NK-92 treated with Interleukin-12 subunit alpha and Interleukin-12 subunit beta, amount 100 ng/mL, for 24 hours (cell line): Measurements from ENCODE around the gene CAMK1D.
"Not testable (repeated sequence)": the region's sequence is repeated elsewhere in the genome, so short reads cannot be mapped to it uniquely, and the experiment has no call there.

Source experiments
- DNase-seq: peaks from one replicate; lab custom pipeline; 2025; lab: John Stamatoyannopoulos, UW

The CAMK1D gene

DNA sequence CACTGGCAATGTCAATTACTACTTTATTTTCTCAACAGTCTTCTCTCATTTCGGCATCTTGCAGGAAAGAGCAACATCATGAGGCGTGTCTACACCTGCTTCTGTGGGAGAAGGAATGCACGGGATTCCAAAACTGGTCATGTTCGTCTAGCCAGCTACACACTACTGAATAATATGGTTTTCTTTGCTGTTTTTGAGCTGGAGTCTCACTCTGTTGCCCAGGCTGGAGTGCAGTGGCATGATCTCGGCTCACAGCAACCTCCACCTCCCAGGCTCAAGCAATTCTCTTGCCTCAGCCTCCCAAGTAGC is 376.2 kb downstream of the CAMK1D start:
- DNase-seq: not testable (repeated sequence)

GRCh38 chr10:12726971-12727831 is 377.9 kb downstream of the CAMK1D start:
- DNase-seq: no peak

GRCh38 chr10:12727832-12728215 is 378.5 kb downstream of the CAMK1D start:
- no peak for DNase-seq

DNA sequence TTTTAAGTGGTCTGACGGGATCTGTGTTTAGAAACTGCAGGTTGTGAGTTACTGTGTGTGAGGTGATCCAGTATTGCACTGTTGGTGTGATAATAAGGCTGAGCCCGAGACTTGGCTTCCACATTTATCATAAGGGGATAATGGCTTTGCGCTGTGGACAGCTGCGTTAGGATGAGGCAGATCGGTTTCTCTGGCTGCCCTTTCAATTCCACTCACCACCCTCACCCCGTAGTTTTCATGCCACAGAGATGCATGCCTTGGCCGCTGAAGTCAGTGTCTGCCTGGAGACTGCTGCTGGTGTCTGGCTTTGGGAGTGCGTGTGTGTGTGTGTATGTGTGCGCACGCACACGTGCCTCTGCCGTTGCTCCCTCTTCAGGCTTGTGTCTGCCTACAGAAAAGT is 379.1 kb downstream of the CAMK1D start:
- DNase-seq: no peak

DNA sequence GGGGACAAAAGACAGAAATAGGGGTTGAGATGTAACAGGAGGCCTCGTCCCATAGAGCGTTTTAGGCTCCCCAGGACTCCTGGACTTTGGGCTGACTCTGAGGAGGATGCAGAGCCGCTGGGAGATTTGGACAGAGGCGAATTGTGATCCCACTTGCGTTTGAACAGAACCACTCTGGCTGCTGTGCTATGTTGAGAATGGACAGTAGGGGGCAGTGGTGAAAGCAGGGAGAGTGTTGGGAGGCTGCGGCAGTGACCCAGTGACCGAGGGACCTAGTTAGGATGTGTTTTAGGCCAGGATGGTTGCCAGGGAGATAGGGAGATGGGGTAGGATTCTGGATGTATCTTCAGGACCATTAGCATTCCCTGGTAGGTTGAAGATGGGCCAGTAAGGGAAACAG is 380.5 kb downstream of the CAMK1D start:
- no peak for DNase-seq

DNA sequence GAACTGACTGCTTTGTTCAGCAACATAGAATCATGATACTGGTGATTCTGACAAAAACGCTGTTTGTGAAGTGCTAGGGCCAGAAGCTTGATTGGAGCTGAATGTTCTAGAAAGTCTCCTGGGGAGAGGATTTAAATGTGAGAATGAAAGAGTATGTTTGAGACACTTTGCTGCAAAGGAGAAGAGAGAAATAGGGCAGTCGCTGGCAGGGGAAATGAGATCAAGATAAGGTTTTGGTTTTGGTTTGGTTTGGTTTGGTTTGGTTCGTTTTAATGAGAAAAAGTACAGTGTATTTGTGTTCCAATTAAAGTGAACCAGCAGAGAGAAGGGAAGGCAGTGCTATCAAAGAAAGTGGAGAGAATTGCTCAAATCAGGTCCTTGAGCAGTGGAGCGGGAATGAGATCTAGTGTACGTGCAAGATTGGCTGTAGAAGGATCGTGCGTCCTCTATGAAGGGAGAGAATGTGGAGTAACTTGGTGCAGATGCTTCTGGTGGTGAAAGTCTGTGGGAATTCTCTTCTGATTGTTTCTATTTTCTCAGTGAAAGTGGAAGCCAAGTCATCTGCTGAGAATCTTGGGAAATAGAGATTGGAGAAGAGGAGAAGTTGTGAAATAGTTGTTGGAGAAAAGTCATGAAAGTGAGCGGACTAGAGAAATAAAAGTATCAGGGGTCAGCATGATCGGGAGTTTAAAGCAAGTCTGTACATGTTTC is 381.6 kb downstream of the CAMK1D start:
- DNase-seq: no peak

GRCh38 chr10:12733271-12733670 is 383.9 kb downstream of the CAMK1D start:
- no peak for DNase-seq

GRCh38 chr10:12735843-12736462 is 386.6 kb downstream of the CAMK1D start:
- no peak for DNase-seq

- no peak for DNase-seq
Observed at GRCh38 chr10:12740813-12741212, 391.5 kb downstream of the CAMK1D start.

GRCh38 chr10:12741360-12741804 is 392.0 kb downstream of the CAMK1D start:
- no peak for DNase-seq

- no peak for DNase-seq
Observed at GRCh38 chr10:12742771-12743170, 393.4 kb downstream of the CAMK1D start.

GRCh38 chr10:12743466-12743865 is 394.1 kb downstream of the CAMK1D start:
- DNase-seq: not testable (repeated sequence)

DNA sequence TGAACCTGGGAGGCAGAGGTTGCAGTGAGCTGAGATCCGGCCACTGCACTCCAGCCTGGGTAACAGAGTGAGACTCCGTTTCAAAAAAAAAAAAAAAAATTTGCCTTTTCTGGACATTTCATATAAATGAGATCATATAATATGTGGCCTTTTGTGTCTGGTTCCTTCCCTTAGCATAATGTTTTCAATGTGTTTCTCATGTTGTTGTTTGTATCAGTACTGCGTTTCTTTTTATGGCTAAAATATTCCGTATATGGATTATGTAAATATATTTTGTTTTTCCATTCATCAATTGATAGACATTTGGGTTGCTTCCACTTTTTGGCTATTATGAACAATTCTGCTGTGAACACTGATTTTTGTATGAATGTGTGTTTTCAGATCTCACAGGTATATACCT is 394.6 kb downstream of the CAMK1D start:
- DNase-seq: no peak

GRCh38 chr10:12748186-12748585 is 398.8 kb downstream of the CAMK1D start:
- no peak for DNase-seq

GRCh38 chr10:12749760-12750478 is 400.6 kb downstream of the CAMK1D start:
- DNase-seq: no peak

- DNase-seq: no peak
Observed at GRCh38 chr10:12750526-12751201, 401.3 kb downstream of the CAMK1D start.

GRCh38 chr10:12755075-12755474 is 405.7 kb downstream of the CAMK1D start:
- DNase-seq: no peak

- DNase-seq: no peak
Observed at GRCh38 chr10:12757351-12757750, 408.0 kb downstream of the CAMK1D start.

GRCh38 chr10:12758271-12758670 is 408.9 kb downstream of the CAMK1D start:
- no peak for DNase-seq

- no peak for DNase-seq
Observed at GRCh38 chr10:12766223-12766622, 416.9 kb downstream of the CAMK1D start.

DNA sequence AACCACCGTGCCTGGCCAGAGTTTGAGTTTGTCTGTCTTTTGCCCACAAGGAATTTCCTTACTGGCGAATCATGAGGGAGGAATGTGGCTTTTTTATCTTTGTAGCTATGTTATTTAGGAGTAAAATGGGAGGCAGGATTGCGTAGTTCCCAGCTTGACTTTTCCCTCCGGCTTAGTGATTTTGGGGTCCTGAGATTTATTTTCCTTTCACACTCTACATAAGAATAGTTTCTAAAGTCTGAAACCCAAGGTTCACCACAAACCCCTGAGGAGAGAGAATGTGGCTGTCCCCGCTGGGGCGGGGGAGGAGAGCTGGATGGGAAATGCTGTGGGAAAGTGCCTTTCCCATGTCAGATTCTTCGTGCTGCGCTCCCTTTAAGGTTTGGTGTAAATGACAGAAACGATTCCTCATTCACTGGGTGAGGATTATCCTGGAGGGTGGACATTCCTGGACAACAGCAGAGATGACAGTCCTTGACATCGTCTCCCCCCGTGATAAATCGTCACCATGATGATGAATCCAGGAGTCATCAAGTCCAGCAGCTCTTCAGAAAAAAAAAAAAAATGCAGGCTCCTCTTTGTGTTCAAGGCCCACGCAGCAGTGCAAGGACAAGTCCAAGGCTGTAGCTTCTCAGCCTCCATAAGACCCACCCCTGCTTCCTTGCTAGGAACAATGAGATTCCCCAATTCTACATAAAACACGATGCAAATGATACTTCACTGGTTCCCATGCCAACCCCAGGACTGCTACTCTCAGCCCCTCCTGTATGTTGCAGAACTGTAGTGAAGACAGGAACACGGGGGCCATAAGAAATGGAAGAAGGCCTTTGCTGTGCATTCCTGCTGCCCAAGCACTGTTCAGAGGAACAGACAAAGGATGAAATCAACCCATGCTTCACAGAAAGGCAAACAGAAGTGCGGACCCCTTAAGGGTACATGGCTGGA is 419.1 kb downstream of the CAMK1D start:
- no peak for DNase-seq
